HG03469 (cell line): ENCODE data around the gene USP36.
"Not testable (repeated sequence)": the region's sequence is repeated elsewhere in the genome, so short reads cannot be mapped to it uniquely, and the experiment has no call there.

ENCODE experiments used
- ATAC-seq: cut with Tn5 transposase; IDR thresholded peaks from one replicate; pipeline ENCODE4 v1.9.1; 2021; ENCODE audit warnings: mild to moderate bottlenecking, moderate library complexity, moderate number of reproducible peaks; ENCODE audit not compliant: unreplicated experiment

USP36 gene

GRCh38 chr17:78774453-78774852, 66.2 kb downstream of the USP36 start:
- no peak for ATAC-seq

- no peak for ATAC-seq
These were observed 68.7 kb downstream of the USP36 start for GRCh38 chr17:78771758-78772382.

GRCh38 chr17:78769196-78769773, 71.3 kb downstream of the USP36 start:
- ATAC-seq = no peak

- ATAC-seq = no peak
These were observed 72.8 kb downstream of the USP36 start for GRCh38 chr17:78767806-78768205.

GRCh38 chr17:78766743-78767294, 73.8 kb downstream of the USP36 start:
- ATAC-seq = no peak

GRCh38 chr17:78766225-78766624, 74.4 kb downstream of the USP36 start:
- no peak for ATAC-seq

GRCh38 chr17:78765821-78766220, 74.8 kb downstream of the USP36 start:
- no peak for ATAC-seq

GRCh38 chr17:78764871-78765270, 75.7 kb downstream of the USP36 start:
- no peak for ATAC-seq

- ATAC-seq = no peak
These were observed 77.1 kb downstream of the USP36 start for GRCh38 chr17:78763561-78763960.

GRCh38 chr17:78761789-78762406, 78.7 kb downstream of the USP36 start:
- no peak for ATAC-seq

- ATAC-seq = no peak
These were observed 80.7 kb downstream of the USP36 start for GRCh38 chr17:78759969-78760352.

GRCh38 chr17:78759203-78759968, 81.2 kb downstream of the USP36 start:
- no peak for ATAC-seq

- no peak for ATAC-seq
These were observed 87.0 kb downstream of the USP36 start for GRCh38 chr17:78753316-78754250.

- ATAC-seq = no peak
These were observed 89.0 kb downstream of the USP36 start for GRCh38 chr17:78751447-78752161.

- ATAC-seq = not testable (repeated sequence)
These were observed 89.6 kb downstream of the USP36 start for GRCh38 chr17:78751000-78751399.

GRCh38 chr17:78748730-78749317, 91.8 kb downstream of the USP36 start:
- no peak for ATAC-seq

GRCh38 chr17:78748048-78748729, 92.4 kb downstream of the USP36 start:
- no peak for ATAC-seq

- ATAC-seq = no peak
These were observed 93.1 kb downstream of the USP36 start for GRCh38 chr17:78747488-78747887.

- ATAC-seq = no peak
These were observed 93.7 kb downstream of the USP36 start for GRCh38 chr17:78746949-78747269.
